Measurements from ENCODE around the gene CELA3A.
"Not testable (repeated sequence)": the region's sequence is repeated elsewhere in the genome, so short reads cannot be mapped to it uniquely, and the experiment has no call there.

CELA3A gene

DNA sequence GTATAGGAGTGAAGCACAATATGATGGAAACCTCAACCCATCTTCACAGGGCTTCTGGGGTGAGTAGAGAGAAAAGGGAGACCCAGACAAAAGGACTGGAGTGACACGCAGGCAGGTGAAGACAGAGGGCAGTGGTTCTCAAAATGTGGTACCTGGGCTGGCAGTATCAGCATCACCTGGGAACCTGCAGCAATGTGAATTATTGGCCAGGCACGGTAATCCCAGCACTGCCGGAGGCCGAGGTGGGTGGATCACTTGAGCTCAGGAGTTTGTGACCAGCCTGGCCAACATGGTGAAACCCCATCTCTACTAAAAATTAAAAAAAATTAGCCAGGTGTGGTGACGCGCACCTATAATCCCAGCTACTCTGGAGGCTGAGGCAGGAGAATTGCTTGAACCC lies 19.3 kb upstream of the CELA3A start:
- peak; percentile 32 for DNase-seq

- not testable (repeated sequence) for DNase-seq
Observed at GRCh38 chr1:21983539-21983938, 17.9 kb upstream of the CELA3A start.

DNA sequence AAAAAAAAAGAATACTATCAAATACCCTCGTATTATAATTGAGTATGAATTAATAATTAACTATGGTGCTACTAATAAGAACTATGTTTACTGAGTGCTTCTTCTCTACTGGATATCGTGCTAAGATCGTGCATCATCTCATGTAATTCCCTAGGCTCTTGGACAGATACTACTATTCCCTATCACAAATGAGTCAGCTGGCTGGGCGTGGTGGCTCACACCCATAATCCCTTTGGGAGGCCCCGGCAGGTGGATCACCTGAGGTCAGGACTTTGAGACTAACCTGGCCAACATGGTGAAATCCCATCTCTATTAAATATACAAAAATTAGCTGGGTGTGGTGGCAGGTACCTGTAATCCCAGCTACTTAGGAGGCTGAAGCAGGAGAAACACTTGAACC lies 15.6 kb upstream of the CELA3A start:
- DNase-seq: not testable (repeated sequence)

DNA sequence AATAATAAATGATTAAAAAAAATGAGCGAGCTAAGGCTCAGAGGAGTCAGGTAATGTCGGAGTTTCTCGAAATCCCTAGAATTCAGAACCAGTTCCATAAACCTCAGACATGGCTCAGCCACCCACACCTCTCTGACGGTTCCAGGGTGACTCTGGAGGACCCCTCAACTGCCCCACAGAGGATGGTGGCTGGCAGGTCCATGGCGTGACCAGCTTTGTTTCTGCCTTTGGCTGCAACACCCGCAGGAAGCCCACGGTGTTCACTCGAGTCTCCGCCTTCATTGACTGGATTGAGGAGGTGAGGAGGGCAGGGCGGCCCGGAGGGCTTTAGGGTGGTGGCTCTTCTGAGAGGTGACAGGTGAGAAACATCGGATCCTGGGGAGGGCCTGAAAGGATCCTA lies 15.1 kb upstream of the CELA3A start:
- not testable (repeated sequence) for DNase-seq

DNA sequence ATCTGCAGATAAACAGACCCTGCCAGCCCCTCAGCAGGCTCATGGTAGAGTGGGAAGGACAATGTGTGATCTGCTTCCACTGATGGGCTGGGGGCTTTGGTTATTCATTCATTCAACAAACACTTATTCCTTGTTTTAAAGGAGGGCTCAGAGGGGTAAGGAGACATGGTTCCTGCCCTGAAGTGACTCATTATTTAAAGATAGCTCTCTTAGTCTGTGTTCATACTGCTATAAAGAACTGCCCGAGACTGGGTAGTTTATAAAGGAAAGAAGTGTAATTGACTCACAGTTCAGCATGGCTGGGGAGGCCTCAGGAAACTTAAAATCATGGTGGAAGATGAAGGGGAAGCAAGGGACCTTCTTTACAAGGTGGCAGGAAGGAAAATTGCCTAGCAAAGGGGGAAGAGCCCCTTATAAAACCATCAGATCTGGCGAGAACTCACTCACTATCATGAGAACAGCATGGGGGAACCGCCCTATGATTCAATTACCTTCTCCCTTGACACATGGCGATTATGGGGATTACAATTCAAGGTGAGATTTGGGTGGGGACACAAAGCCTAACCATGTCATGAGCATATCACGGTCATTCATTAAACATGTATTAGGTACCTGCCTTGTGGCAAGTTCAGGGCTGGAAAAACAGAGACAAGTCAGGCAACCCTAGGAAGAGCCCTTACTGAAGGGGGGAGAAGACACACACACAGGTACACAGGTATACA lies 11.6 kb upstream of the CELA3A start:
- not testable (repeated sequence) for DNase-seq

DNA sequence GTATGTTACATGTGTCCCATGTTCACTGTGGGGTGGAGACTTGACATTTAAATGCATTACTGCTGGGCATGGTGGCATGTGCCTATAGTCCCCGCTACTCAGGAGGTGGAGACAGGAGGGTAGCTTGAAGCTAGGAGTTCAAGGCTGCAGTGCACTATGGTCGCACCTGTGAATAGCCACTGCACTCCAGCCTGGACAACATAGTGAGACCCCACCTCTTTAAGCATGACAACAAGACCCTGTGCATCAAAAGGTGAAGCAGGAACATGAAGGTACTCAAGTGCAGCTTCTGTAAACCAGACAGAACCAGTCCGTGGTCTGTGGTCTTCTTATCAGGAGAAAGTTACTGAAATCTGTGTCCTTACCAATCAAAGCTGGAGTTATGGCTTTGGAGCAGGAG lies 9.3 kb upstream of the CELA3A start:
- not testable (repeated sequence) for DNase-seq

- DNase-seq: not testable (repeated sequence)
Observed at GRCh38 chr1:21994716-21995115, 6.7 kb upstream of the CELA3A start.

DNA sequence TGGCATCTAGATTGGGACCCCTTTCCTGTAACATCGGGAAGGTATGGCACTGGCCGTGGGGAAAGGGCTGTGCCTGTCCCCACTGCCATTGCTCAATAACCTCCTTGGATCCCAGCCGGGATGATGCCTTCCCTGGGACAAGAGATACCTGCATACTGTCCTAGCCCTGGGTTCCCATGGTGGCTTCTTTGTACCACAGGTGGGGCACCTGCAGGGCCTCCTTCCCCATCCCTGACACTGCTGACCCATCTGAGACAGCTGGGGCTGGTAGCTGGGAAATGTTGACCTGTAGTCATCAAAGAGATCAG lies 4.8 kb upstream of the CELA3A start:
- DNase-seq: not testable (repeated sequence)

DNA sequence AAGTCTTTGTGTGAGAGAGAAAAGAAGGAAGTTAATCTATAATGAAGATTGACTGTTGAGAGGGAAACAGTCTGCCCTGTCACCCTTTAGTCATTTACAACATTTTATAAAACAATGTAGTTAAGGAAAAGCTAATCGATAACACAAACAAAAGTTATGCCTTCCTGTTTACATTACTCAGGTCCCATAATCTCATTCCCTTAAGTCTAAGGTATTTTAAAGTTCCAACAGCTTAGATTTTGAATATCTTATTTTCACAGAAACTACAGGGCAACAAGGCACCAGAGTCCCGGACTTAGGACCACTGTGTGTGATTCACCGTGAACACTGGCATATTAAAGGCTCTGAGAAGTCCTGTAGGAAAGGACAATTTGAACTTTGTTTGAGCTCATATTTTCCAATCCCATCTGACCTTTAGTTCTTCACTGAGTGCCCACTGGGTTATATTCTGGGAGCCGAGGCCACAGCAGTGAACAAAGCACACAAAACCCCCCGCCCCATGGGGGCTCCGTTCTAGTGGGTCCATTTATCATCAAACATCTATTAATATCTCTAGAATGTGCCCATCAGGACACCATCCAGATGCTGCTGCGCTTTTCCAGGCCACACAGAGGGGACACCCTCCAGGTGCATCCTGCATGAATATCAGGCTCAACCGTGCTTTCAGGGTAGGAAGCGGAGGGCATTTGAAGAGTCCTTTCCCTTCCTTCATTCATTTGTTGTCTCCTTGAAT lies 3.4 kb upstream of the CELA3A start:
- not testable (repeated sequence) for DNase-seq

DNA sequence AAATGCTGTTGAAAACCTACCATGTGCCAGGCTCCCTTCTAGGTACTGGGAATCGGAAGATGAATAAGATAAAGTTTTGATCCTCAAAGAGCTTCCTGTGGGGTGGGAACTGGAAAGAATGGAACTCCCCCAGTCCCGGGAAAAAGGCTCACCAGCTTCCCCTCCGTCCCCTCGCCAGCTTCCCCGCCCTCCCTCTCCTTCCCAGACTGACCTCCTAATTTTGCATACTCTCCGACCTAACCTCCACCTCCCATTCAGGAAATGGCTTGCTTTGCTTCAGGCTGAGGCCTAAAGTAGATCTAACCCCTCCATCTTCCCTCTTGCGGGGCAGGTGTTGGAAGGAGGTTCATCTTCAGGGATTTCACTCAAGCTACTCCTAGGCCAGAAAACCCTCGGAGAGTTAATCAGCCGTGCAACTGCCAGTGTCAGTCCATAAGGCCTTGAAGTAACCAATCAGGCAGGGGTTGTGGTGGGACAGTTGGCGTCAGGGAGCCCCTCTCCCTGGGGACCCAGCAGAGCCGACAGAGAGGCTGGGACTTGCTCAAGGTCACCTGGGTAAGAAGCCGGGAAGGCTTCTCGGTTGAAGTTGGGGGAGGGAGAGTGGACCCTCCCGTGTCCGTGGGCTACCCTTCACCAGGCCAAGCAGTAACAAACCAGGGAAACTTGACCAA lies 2.7 kb upstream of the CELA3A start:
- not testable (repeated sequence) for DNase-seq

DNA sequence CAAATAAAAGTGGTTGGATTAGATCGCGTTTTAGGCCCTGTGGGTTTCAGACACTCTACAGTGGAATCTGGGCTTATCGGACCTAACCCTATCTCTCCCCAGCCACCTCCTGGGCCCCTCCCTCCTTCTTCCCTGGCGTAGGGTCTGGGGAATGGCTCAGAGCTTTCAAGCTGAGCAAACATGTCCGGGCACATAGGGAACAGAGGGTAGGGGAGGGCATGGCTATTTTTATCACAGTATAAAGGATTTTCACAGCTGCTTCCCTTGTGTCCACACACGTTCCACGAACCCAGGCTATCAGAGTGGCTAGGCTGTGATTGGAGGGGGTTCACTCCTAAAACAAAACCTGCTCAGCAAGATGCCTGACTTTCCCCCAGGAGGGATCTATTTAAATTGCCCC lies 1.8 kb upstream of the CELA3A start:
- peak; percentile 50 for DNase-seq

DNA sequence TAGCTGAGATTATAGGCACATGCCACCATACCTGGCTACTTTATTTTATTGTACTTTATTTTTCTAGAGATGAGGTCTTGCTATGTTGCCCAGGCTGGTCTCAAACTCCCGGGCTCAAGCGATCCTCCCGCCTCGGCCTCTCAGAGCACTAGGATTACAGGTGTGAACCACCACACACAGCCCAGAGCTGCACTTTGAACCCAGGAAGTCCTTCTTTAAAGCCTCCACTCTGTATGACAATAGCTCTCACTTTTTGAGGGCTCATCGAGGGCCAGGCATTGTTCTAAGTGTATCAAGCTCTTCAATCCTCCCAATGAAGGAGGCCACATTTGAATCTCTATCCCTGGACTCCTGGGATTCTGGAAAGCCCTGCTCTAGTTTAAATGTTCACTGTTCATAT lies 1.0 kb downstream of the CELA3A start:
- not testable (repeated sequence) for DNase-seq

DNA sequence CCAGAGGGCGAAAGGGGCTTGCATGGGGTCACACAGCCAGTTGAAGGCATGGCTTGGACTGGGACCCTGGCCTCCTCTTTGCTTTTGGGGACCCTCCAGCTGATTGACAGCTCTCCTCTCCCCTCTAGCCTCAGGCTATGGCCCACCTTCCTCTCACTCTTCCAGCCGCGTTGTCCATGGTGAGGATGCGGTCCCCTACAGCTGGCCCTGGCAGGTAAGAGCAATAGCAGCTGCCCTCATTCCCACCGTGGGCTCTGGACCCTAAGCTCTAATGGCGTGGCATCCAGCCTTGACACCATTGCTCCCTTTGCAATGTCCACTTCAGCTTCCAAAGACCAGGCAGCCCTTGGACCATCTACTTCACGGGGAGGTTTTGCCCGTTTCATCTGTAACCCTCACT lies 1.4 kb downstream of the CELA3A start:
- not testable (repeated sequence) for DNase-seq

- DNase-seq: not testable (repeated sequence)
Observed at GRCh38 chr1:22003959-22004358, 2.5 kb downstream of the CELA3A start.

- DNase-seq: peak; percentile 82
Observed at GRCh38 chr1:22005261-22006149, 4.0 kb downstream of the CELA3A start.

DNA sequence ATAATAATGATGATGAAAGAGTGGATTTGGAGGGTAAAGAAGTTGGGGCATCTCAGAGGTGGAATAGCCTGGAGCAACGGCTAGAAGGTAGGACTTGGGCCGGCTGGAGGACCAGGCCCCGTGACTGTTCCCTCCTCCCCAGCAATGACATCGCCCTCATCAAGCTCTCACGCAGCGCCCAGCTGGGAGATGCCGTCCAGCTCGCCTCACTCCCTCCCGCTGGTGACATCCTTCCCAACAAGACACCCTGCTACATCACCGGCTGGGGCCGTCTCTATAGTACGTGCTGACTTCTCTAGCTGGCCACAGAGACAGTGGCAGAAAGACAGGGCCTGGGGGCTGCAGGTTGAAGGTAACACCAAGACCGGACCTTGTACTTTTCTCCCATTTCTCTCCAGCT lies 5.3 kb downstream of the CELA3A start:
- not testable (repeated sequence) for DNase-seq

- DNase-seq: not testable (repeated sequence)
Observed at GRCh38 chr1:22007262-22007661, 5.8 kb downstream of the CELA3A start.

- DNase-seq: not testable (repeated sequence)
Observed at GRCh38 chr1:22009566-22009965, 8.1 kb downstream of the CELA3A start.

DNA sequence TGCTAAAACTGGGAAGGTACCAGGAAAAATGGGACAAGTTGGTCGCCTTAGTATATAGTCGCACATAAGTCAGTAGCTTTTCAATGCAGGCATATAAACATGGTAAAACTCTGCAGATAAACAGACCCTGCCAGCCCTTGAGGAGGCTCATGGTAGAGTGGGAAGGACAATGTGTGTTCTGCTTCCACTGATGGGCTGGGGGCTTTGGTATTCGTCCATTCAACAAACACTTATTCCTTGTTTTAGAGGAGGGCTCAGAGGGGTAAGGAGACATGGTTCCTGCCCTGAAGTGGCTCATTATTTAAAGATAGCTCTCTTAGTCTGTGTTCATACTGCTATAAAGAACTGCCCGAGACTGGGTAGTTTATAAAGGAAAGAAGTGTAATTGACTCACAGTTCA lies 11.3 kb downstream of the CELA3A start:
- not testable (repeated sequence) for DNase-seq

DNA sequence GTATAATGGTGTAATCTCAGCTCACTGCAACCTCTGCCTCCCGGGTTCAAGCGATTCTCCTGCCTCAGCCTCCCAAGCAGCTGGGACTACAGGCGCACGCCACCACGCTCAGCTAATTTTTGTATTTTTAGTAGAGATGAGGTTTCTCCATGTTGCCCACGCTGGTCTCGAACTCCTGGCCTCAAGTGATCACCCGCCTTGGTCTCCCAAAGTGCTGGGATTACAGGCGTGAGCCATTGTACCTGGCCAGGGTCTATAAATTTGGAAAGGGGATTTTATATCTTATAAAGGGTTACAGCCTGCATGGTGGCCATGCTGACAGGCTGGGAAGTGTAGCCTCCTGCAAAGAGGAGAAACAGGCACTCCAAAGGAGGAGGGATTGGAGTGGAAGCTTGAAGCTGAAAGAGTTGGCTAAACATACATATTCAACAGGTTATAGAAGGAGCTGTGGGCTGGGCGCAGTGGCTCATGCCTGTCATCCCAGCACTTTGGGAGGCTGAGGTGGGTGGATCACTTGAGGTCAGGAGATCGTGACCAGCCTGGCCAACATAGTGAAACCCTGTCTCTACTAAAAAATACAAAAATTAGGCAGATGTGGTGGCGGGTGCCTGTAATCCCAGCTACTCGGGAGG lies 13.2 kb downstream of the CELA3A start:
- DNase-seq: not testable (repeated sequence)

GRCh38 chr1:22018583-22019559 lies 17.4 kb downstream of the CELA3A start:
- DNase-seq: peak; percentile 18

Measured in DMS53 (cell line).